ENCODE measurements around the gene BCL7A.

The BCL7A gene

DNA sequence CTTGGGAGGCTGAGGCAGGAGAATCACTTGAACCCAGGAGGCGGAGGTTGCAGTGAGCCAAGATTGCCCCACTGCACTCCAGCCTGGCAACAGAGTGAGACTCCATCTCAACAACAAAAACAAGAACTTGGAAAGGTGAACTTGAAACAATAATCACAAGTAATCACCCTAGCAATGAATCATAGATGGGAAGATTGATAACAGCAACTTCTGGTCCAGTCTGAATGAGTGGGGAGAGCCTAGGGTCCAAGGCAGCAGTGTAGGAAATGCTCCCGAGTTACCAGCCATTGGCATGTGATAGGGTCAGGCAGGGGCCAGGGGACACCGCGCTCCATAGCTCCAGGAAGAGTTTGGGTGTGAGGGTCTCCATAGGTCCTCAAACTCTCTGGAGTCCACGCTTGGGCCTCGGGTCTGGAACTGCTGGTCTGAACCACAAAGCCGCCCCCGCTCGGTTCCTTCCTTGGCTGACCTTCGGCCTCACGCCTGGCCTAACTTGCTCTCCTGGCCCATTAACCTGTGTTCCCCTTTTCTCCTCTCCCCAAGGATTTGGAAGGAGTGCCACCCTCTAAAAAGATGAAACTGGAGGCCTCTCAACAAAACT lies 37.0 kb downstream of the BCL7A start:
- WGBS, 2 donors (ENCODE audit: extremely low coverage in 2 of 2, insufficient read length in 2 of 2, insufficient replicate concordance in 1 of 2): no CpG with 5 or more reads among the region's 11 CpGs
- H3K79me1 ChIP-seq (ENCODE audit: low read depth, low read length): peaks cover 4% of the 10 kb centered on the region
- no peak overlapping the region for H3K4me3 ChIP-seq (ENCODE audit: low read length in 2 of 2)
- H3K27me3 ChIP-seq (ENCODE audit: control insufficient read depth in 3 of 3, insufficient read depth in 3 of 3, low read depth in 1 of 3, low read length in 3 of 3): no peaks in the 10 kb centered on the region
- H3K4ac ChIP-seq (ENCODE audit: low read length): no peak overlapping the region
- peaks cover 49 to 75% of the 10 kb centered on the region in 2 donors for H3K36me3 ChIP-seq (replicated peaks in 1 of 2; ENCODE audit: control insufficient read depth in 2 of 2, insufficient read depth in 2 of 2, low read length in 2 of 2)
- H3K14ac ChIP-seq (ENCODE audit: low read length): no peak overlapping the region
- no peaks in the 10 kb centered on the region for H3K9me3 ChIP-seq (replicated peaks in 1 of 2; ENCODE audit: control insufficient read depth in 2 of 2, insufficient read depth in 1 of 2, low read depth in 1 of 2, low read length in 2 of 2)
- H2BK12ac ChIP-seq (ENCODE audit: low read length): no peak overlapping the region
- no peak overlapping the region for H2BK5ac ChIP-seq (ENCODE audit: low read length)
- H2BK120ac ChIP-seq (ENCODE audit: low read depth, low read length): no peak overlapping the region
- H4K8ac ChIP-seq (ENCODE audit: low read depth, low read length): no peak overlapping the region
- no peak overlapping the region for H2AK5ac ChIP-seq (ENCODE audit: low read depth, low read length)
- no peak for DNase-seq (ENCODE audit: low spot score)
- no peak overlapping the region for H4K91ac ChIP-seq (ENCODE audit: low read depth, low read length, poor library complexity)
- H3K23ac ChIP-seq (ENCODE audit: low read depth, low read length, poor library complexity): no peak overlapping the region
- no peak overlapping the region for H2AFZ ChIP-seq (ENCODE audit: low read length)
- H3K9ac ChIP-seq (ENCODE audit: low read depth, low read length, poor library complexity): no peak overlapping the region
- H3K4me2 ChIP-seq (ENCODE audit: insufficient read depth, low read length, poor library complexity, severe bottlenecking): no peak overlapping the region
- H3K4me1 ChIP-seq (ENCODE audit: control insufficient read depth in 2 of 2, insufficient read depth in 1 of 2, low read depth in 1 of 2, low read length in 2 of 2): peaks cover 2 to 8% of the 10 kb centered on the region in 2 donors
- H3K27ac ChIP-seq (replicated peaks; ENCODE audit: low read length): no peak overlapping the region
- no peak overlapping the region for H2BK15ac ChIP-seq (ENCODE audit: low read length)
- no peak overlapping the region for H3K18ac ChIP-seq (ENCODE audit: low read length)

DNA sequence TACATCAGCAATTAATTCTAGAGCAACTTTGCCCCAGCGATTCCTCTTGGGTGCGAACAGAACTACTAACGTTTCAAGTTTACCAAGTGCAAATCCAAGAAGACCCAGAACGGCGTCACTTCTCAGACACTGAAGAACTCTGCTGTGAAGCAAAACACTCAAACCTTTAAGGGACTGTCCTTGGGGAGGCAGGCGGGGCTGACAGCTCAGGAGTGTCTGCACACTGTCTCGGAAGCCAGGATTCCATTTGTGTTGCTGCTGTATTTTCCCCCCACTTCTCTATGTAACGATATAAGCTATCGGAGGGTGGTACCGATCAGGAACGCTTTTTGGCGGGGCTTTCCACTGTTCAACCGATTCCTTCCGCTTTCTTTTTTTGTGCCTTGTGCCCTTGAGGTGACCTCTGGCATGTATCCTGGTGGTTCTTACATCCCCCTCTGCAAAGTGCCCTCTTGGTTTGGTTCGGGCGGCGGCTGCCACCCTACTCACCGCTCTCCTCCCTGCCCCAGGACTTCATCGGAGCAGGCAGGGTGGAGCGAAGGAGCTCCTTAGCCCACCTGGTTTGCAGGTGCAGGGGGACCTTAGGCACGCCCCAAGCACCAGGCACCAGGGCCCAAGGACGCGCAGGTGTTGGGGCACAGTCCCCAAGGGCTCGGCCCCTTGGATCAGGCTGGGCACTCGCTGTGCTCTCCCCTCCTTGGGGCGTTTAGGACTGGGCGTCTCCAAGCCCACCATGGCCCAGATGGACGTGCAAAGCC lies 37.7 kb downstream of the BCL7A start:
- Histone ChIP-seq H2BK12ac (ENCODE audit: low read length) (no peak overlapping the region), H3K79me1 (ENCODE audit: low read depth, low read length) (peaks cover 4% of the 10 kb centered on the region), H3K4me3 (ENCODE audit: low read length in 2 of 2) (no peak overlapping the region), H3K27me3 (ENCODE audit: control insufficient read depth in 3 of 3, insufficient read depth in 3 of 3, low read depth in 1 of 3, low read length in 3 of 3) (no peaks in the 10 kb centered on the region), H2BK15ac (ENCODE audit: low read length) (no peak overlapping the region), H3K14ac (ENCODE audit: low read length) (no peak overlapping the region), H2BK120ac (ENCODE audit: low read depth, low read length) (no peak overlapping the region), H3K9ac (ENCODE audit: low read depth, low read length, poor library complexity) (peak overlapping the region; percentile 30), H3K4ac (ENCODE audit: low read length) (no peak overlapping the region), H3K36me3 (replicated peaks in 1 of 2; ENCODE audit: control insufficient read depth in 2 of 2, insufficient read depth in 2 of 2, low read length in 2 of 2) (peaks cover 49 to 75% of the 10 kb centered on the region in 2 donors), H3K23ac (ENCODE audit: low read depth, low read length, poor library complexity) (peak overlapping the region; percentile 44), H2AFZ (ENCODE audit: low read length) (no peak overlapping the region), H3K4me2 (ENCODE audit: insufficient read depth, low read length, poor library complexity, severe bottlenecking) (no peak overlapping the region), H4K91ac (ENCODE audit: low read depth, low read length, poor library complexity) (no peak overlapping the region), H3K18ac (ENCODE audit: low read length) (no peak overlapping the region), H3K4me1 (ENCODE audit: control insufficient read depth in 2 of 2, insufficient read depth in 1 of 2, low read depth in 1 of 2, low read length in 2 of 2) (peaks cover 7 to 10% of the 10 kb centered on the region in 2 donors), H4K8ac (ENCODE audit: low read depth, low read length) (no peak overlapping the region), H3K9me3 (replicated peaks in 1 of 2; ENCODE audit: control insufficient read depth in 2 of 2, insufficient read depth in 1 of 2, low read depth in 1 of 2, low read length in 2 of 2) (no peaks in the 10 kb centered on the region), H2BK5ac (ENCODE audit: low read length) (no peak overlapping the region), H2AK5ac (ENCODE audit: low read depth, low read length) (no peak overlapping the region), H3K27ac (replicated peaks; ENCODE audit: low read length) (no peak overlapping the region)
- no peak for DNase-seq (ENCODE audit: low spot score)
- WGBS, 2 donors (ENCODE audit: extremely low coverage in 2 of 2, insufficient read length in 2 of 2, insufficient replicate concordance in 1 of 2): no CpG with 5 or more reads among the region's 28 CpGs

DNA sequence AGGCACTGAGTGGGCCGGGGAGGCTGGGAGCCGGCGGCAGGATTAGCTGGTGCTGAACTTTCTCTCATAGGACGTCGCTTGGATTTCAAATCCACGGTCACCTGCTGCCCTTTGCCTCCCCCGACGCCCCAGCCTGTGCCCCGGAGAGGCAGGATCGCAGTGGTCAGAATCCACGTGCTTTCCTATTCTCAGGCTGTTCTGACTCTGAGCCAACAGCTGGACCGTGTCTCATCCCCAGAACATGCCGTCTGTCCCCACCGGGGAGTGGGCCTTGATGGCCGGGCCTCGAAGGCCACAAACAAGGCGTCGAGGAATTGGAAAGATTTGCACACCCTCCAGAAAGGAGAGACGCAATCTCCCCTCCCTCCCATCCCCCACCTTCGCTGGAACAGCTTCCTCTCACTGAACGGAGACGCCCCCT lies 38.4 kb downstream of the BCL7A start:
- Histone ChIP-seq H3K9me3 (replicated peaks in 1 of 2; ENCODE audit: control insufficient read depth in 2 of 2, insufficient read depth in 1 of 2, low read depth in 1 of 2, low read length in 2 of 2) (no peaks in the 10 kb centered on the region), H2AK5ac (ENCODE audit: low read depth, low read length) (no peak overlapping the region), H3K27me3 (ENCODE audit: control insufficient read depth in 3 of 3, insufficient read depth in 3 of 3, low read depth in 1 of 3, low read length in 3 of 3) (no peaks in the 10 kb centered on the region), H3K9ac (ENCODE audit: low read depth, low read length, poor library complexity) (no peak overlapping the region), H3K4me3 (ENCODE audit: low read length in 2 of 2) (no peak overlapping the region), H3K36me3 (replicated peaks in 1 of 2; ENCODE audit: control insufficient read depth in 2 of 2, insufficient read depth in 2 of 2, low read length in 2 of 2) (peaks cover 43 to 67% of the 10 kb centered on the region in 2 donors), H3K4ac (ENCODE audit: low read length) (no peak overlapping the region), H2AFZ (ENCODE audit: low read length) (no peak overlapping the region), H3K79me1 (ENCODE audit: low read depth, low read length) (peaks cover 4% of the 10 kb centered on the region), H3K4me2 (ENCODE audit: insufficient read depth, low read length, poor library complexity, severe bottlenecking) (no peak overlapping the region), H2BK120ac (ENCODE audit: low read depth, low read length) (no peak overlapping the region), H2BK15ac (ENCODE audit: low read length) (no peak overlapping the region), H2BK12ac (ENCODE audit: low read length) (no peak overlapping the region), H3K27ac (replicated peaks; ENCODE audit: low read length) (no peak overlapping the region), H3K18ac (ENCODE audit: low read length) (no peak overlapping the region), H4K91ac (ENCODE audit: low read depth, low read length, poor library complexity) (no peak overlapping the region), H3K14ac (ENCODE audit: low read length) (no peak overlapping the region), H3K23ac (ENCODE audit: low read depth, low read length, poor library complexity) (no peak overlapping the region), H4K8ac (ENCODE audit: low read depth, low read length) (no peak overlapping the region), H2BK5ac (ENCODE audit: low read length) (no peak overlapping the region), H3K4me1 (ENCODE audit: control insufficient read depth in 2 of 2, insufficient read depth in 1 of 2, low read depth in 1 of 2, low read length in 2 of 2) (peaks cover 13 to 17% of the 10 kb centered on the region in 2 donors)
- WGBS, 2 donors (ENCODE audit: extremely low coverage in 2 of 2, insufficient read length in 2 of 2, insufficient replicate concordance in 1 of 2): no CpG with 5 or more reads among the region's 22 CpGs
- DNase-seq (ENCODE audit: low spot score): no peak

DNA sequence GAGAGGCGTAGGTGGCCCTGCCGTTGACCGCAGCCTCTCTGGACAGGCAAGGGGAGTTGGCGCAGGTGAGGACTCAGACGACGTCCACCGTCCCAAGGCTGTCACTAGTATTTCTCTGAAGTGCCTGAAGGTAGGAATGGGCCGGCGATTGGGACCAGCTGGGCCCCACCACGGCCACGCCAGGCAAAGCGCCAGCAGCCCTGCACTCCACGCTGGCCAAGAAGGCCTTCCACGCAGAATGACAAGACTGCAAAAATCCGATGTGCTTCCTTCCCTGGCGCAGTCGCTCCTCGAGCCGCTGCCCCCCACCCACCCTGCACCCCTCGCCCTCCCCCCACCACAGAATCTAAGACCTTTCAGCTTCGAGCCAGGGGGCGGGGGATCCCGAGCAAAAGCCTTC lies 39.6 kb downstream of the BCL7A start:
- WGBS, 2 donors (ENCODE audit: extremely low coverage in 2 of 2, insufficient read length in 2 of 2, insufficient replicate concordance in 1 of 2): no CpG with 5 or more reads among the region's 23 CpGs
- H4K91ac ChIP-seq (ENCODE audit: low read depth, low read length, poor library complexity): no peak overlapping the region
- no peak overlapping the region for H2BK5ac ChIP-seq (ENCODE audit: low read length)
- peaks cover 36 to 59% of the 10 kb centered on the region in 2 donors for H3K36me3 ChIP-seq (replicated peaks in 1 of 2; ENCODE audit: control insufficient read depth in 2 of 2, insufficient read depth in 2 of 2, low read length in 2 of 2)
- H3K4ac ChIP-seq (ENCODE audit: low read length): no peak overlapping the region
- no peak overlapping the region for H2BK120ac ChIP-seq (ENCODE audit: low read depth, low read length)
- H4K8ac ChIP-seq (ENCODE audit: low read depth, low read length): no peak overlapping the region
- peaks cover 14 to 20% of the 10 kb centered on the region in 2 donors for H3K4me1 ChIP-seq (ENCODE audit: control insufficient read depth in 2 of 2, insufficient read depth in 1 of 2, low read depth in 1 of 2, low read length in 2 of 2)
- peaks cover 4% of the 10 kb centered on the region for H3K79me1 ChIP-seq (ENCODE audit: low read depth, low read length)
- no peak overlapping the region for H3K9ac ChIP-seq (ENCODE audit: low read depth, low read length, poor library complexity)
- H2BK15ac ChIP-seq (ENCODE audit: low read length): no peak overlapping the region
- H2AFZ ChIP-seq (ENCODE audit: low read length): no peak overlapping the region
- no peaks in the 10 kb centered on the region for H3K9me3 ChIP-seq (replicated peaks in 1 of 2; ENCODE audit: control insufficient read depth in 2 of 2, insufficient read depth in 1 of 2, low read depth in 1 of 2, low read length in 2 of 2)
- H3K14ac ChIP-seq (ENCODE audit: low read length): no peak overlapping the region
- no peak overlapping the region for H3K18ac ChIP-seq (ENCODE audit: low read length)
- H2AK5ac ChIP-seq (ENCODE audit: low read depth, low read length): no peak overlapping the region
- H3K23ac ChIP-seq (ENCODE audit: low read depth, low read length, poor library complexity): no peak overlapping the region
- H3K4me3 ChIP-seq (ENCODE audit: low read length in 2 of 2): no peak overlapping the region
- H3K27ac ChIP-seq (replicated peaks; ENCODE audit: low read length): no peak overlapping the region
- no peaks in the 10 kb centered on the region for H3K27me3 ChIP-seq (ENCODE audit: control insufficient read depth in 3 of 3, insufficient read depth in 3 of 3, low read depth in 1 of 3, low read length in 3 of 3)
- no peak overlapping the region for H3K4me2 ChIP-seq (ENCODE audit: insufficient read depth, low read length, poor library complexity, severe bottlenecking)
- H2BK12ac ChIP-seq (ENCODE audit: low read length): no peak overlapping the region
- no peak for DNase-seq (ENCODE audit: low spot score)
